Neural progenitor cell (in vitro differentiated cells): ENCODE results near the gene PUM1. TPM values are rescaled to one million over a fixed set of nuclear protein-coding genes. Genes with fewer than 3 reads are reported as not detected.
A peak's percentile ranks its signal among the peaks of the same experiment; 100 is the strongest.

Experiments
- DNase-seq: peaks from one replicate; pipeline ENCODE4 v3.0.0-alpha.2; 2016; ENCODE audit warnings: low spot score
- H2AFZ ChIP-seq: fragments of 200-600 bp; sonication (generic); replicated peaks from 2 replicates; pipeline ENCODE4 v1.6.1; 2016; ENCODE audit warnings: antibody characterized with exemption
- H3F3A ChIP-seq: fragments of 200-600 bp; sonication (generic); 2 replicates; pipeline ENCODE4 v1.6.1; 2016; ENCODE audit warnings: antibody characterized with exemption, low read depth
- H3K27ac ChIP-seq: fragments of 200-600 bp; sonication (generic); 2 replicates; pipeline ENCODE4 v1.5.1; 2016; ENCODE audit warnings: mild to moderate bottlenecking
- H3K27me3 ChIP-seq: fragments of 200-600 bp; sonication (generic); 2 replicates; pipeline ENCODE4 v1.6.1; 2016; ENCODE audit warnings: mild to moderate bottlenecking, moderate library complexity
- H3K36me3 ChIP-seq: fragments of 200-600 bp; sonication (generic); 2 replicates; pipeline ENCODE4 v1.5.1; 2016
- H3K4me1 ChIP-seq: fragments of 200-600 bp; sonication (generic); 2 replicates; pipeline ENCODE4 v1.6.1; 2016; ENCODE audit warnings: mixed run types
- H3K4me2 ChIP-seq: fragments of 200-600 bp; sonication (generic); 2 replicates; pipeline ENCODE4 v1.6.1; 2016
- H3K4me3 ChIP-seq: fragments of 200-600 bp; sonication (generic); 2 replicates; pipeline ENCODE4 v1.5.1; 2016
- H3K79me2 ChIP-seq: fragments of 200-600 bp; sonication (generic); 2 replicates; pipeline ENCODE4 v1.6.1; 2016; ENCODE audit warnings: low read depth
- H3K9ac ChIP-seq: fragments of 200-600 bp; sonication (generic); 2 replicates; pipeline ENCODE4 v1.6.1; 2016
- H3K9me3 ChIP-seq: fragments of 200-600 bp; sonication (generic); 2 replicates; pipeline ENCODE4 v1.5.1; 2016; ENCODE audit warnings: low read depth
- H4K20me1 ChIP-seq: fragments of 200-600 bp; sonication (generic); 2 replicates; pipeline ENCODE4 v1.6.1; 2016; ENCODE audit warnings: low read depth
- H3K27ac Mint-ChIP-seq: 3 replicates; pipeline ENCODE4 v1.8.0; 2021; ENCODE audit warnings: mixed read lengths
- H3K27me3 Mint-ChIP-seq: 2 replicates; pipeline ENCODE4 v1.8.0; 2022; ENCODE audit warnings: low read depth, mild to moderate bottlenecking, inconsistent platforms, moderate library complexity, mixed read lengths; ENCODE audit not compliant: insufficient read depth
- H3K36me3 Mint-ChIP-seq: 3 replicates; pipeline ENCODE4 v1.8.0; 2021; ENCODE audit warnings: mixed read lengths
- H3K4me1 Mint-ChIP-seq: 3 replicates; pipeline ENCODE4 v1.8.0; 2021; ENCODE audit warnings: mixed read lengths
- H3K4me3 Mint-ChIP-seq: 3 replicates; pipeline ENCODE4 v1.8.0; 2021; ENCODE audit warnings: mild to moderate bottlenecking, moderate library complexity, mixed read lengths
- H3K9me3 Mint-ChIP-seq: 3 replicates; pipeline ENCODE4 v1.8.0; 2020; ENCODE audit warnings: mixed read lengths
- CTCF ChIP-seq: fragments of 200-600 bp; sonication (generic); IDR thresholded peaks from 2 replicates; pipeline ENCODE4 v1.5.1; 2017; ENCODE audit warnings: antibody characterized with exemption, mild to moderate bottlenecking
- EZH2 ChIP-seq: fragments of 200-600 bp; sonication (generic); IDR thresholded peaks from 2 replicates; pipeline ENCODE4 v1.6.1; 2017; ENCODE audit warnings: antibody characterized with exemption, mild to moderate bottlenecking, moderate library complexity
- EZH2phosphoT487 ChIP-seq: fragments of 200-600 bp; sonication (generic); IDR thresholded peaks from 2 replicates; pipeline ENCODE4 v1.6.1; 2017; ENCODE audit warnings: antibody characterized with exemption
- total RNA-seq: library from RNA; depleted of rRNA; stranded (reverse); fragments of >200 nt; gene quantifications from 2 replicates; pipeline ENCODE4 v1.2.3, GENCODE V29; 2015; ENCODE audit warnings: low replicate concordance

The PUM1 gene
- total RNA-seq, 1 donor from 2014 or later = 130 TPM

- Histone ChIP-seq H3F3A (peaks cover 9% of the 10 kb centered on the region), H2AFZ (no peak overlapping the region), H3K27ac (no peak overlapping the region), H3K79me2 (no peaks in the 10 kb centered on the region), H4K20me1 (no peaks in the 10 kb centered on the region), H3K36me3 (no peaks in the 10 kb centered on the region), H3K4me1 (peaks cover 4% of the 10 kb centered on the region), H3K4me2 (no peak overlapping the region), H3K9me3 (no peaks in the 10 kb centered on the region), H3K4me3 (no peak overlapping the region), H3K27me3 (no peaks in the 10 kb centered on the region), H3K9ac (no peak overlapping the region)
- no peak overlapping the region for H3K27ac Mint-ChIP-seq
- no peak for TF ChIP-seq CTCF
- no peak for TF ChIP-seq EZH2
- no peak for TF ChIP-seq EZH2phosphoT487
- no peaks in the 10 kb centered on the region for H3K9me3 Mint-ChIP-seq
- peaks cover 2% of the 10 kb centered on the region for H3K27me3 Mint-ChIP-seq
- H3K4me1 Mint-ChIP-seq = peaks cover 6% of the 10 kb centered on the region
- no peak overlapping the region for H3K4me3 Mint-ChIP-seq
- DNase-seq = peak; percentile 16
- H3K36me3 Mint-ChIP-seq = no peaks in the 10 kb centered on the region
Observed at GRCh38 chr1:31072304-31072746, 6.8 kb upstream of the PUM1 start.

DNA sequence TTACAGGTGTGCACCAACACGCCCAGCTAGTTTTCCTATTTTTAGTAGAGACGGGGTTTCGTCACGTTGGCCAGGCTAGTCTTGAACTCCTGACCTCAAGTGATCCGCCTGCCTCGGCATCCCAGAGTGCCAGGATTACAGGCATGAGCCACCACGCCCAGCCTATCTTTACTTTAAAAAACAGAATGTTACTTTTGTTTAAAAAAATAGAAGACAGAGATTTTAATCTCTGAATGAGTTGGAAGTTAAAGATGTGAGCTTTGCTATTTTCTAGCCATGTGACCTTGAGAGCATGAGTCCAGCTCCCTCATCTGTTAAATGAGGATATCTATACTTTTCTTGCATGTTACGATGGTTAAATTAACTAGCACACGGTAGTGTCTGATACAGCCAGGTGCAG is 3.9 kb upstream of the PUM1 start:
- Histone ChIP-seq H3K4me1 (peaks cover 4% of the 10 kb centered on the region), H3K4me3 (no peak overlapping the region), H3K79me2 (peaks cover 10% of the 10 kb centered on the region), H3K27me3 (no peaks in the 10 kb centered on the region), H3K4me2 (no peak overlapping the region), H3K9ac (no peak overlapping the region), H3K36me3 (no peaks in the 10 kb centered on the region), H3K9me3 (no peaks in the 10 kb centered on the region), H4K20me1 (peaks cover under 1% of the 10 kb centered on the region), H3K27ac (no peak overlapping the region), H3F3A (peaks cover 26% of the 10 kb centered on the region), H2AFZ (no peak overlapping the region)
- Mint-ChIP-seq H3K4me1 (peaks cover 9% of the 10 kb centered on the region), H3K4me3 (no peak overlapping the region), H3K9me3 (no peaks in the 10 kb centered on the region), H3K36me3 (no peaks in the 10 kb centered on the region), H3K27ac (no peak overlapping the region), H3K27me3 (peaks cover 7% of the 10 kb centered on the region)
- no peak for TF ChIP-seq CTCF
- TF ChIP-seq EZH2 = no peak
- TF ChIP-seq EZH2phosphoT487 = no peak
- no peak for DNase-seq

DNA sequence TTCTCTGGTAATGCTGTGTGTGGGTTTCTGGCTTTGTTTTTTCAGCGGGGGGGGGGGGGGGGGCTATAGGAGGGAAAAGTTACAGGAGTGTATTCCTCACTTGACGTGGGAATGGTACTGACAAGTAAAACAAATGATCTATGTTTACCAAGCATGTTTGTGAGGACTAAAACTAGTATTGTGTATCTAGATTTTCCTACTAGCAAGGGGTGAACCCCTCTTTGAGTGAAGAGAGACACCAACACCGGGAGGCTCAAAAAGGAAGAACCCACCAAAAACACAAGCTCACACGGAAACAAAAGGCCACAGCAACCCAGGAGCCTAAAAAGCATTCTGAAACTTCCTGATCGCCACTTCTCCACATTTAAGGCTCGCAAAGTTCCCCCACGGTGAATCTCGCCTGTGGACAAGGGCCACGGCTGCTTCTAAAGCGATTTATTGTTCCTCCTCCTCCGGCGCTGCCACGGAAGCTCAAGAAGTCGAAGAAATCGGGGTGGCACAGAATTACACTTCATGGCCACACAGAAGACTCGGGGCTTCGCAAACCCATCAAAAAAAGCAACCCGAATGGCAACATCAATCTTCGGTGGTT is 703 bp downstream of the PUM1 start:
- Mint-ChIP-seq H3K9me3 (no peaks in the 10 kb centered on the region), H3K36me3 (peaks cover 4% of the 10 kb centered on the region), H3K27ac (peak overlapping the region; percentile 100), H3K4me1 (peaks cover 19% of the 10 kb centered on the region), H3K4me3 (peak overlapping the region; percentile 100), H3K27me3 (peaks cover 7% of the 10 kb centered on the region)
- DNase-seq = no peak
- TF ChIP-seq EZH2 (no peak), EZH2phosphoT487 (no peak), CTCF (no peak)
- Histone ChIP-seq H3K9ac (peak overlapping the region; percentile 99), H3K27me3 (no peaks in the 10 kb centered on the region), H3K9me3 (no peaks in the 10 kb centered on the region), H3K27ac (peak overlapping the region; percentile 100), H2AFZ (peak overlapping the region; percentile 95), H3K36me3 (no peaks in the 10 kb centered on the region), H4K20me1 (peaks cover 46% of the 10 kb centered on the region), H3K79me2 (peaks cover 56% of the 10 kb centered on the region), H3K4me3 (peak overlapping the region; percentile 76), H3F3A (peaks cover 21% of the 10 kb centered on the region), H3K4me2 (peak overlapping the region; percentile 96), H3K4me1 (peaks cover 21% of the 10 kb centered on the region)
